GM08714 (cell line): ENCODE data around the gene PCNT.

Source experiments
- H3K4me3 ChIP-seq: fragments of 200-500 bp; sonication (Bioruptor generic); 2 replicates; pipeline ENCODE4 v1.5.1; 2014; ENCODE audit warnings: mild to moderate bottlenecking, low read length, inconsistent platforms
- ZNF274 ChIP-seq: IDR thresholded peaks from 2 replicates; pipeline ENCODE4 v1.6.1; 2012; ENCODE audit warnings: mild to moderate bottlenecking, low read depth, low read length

The PCNT gene

DNA sequence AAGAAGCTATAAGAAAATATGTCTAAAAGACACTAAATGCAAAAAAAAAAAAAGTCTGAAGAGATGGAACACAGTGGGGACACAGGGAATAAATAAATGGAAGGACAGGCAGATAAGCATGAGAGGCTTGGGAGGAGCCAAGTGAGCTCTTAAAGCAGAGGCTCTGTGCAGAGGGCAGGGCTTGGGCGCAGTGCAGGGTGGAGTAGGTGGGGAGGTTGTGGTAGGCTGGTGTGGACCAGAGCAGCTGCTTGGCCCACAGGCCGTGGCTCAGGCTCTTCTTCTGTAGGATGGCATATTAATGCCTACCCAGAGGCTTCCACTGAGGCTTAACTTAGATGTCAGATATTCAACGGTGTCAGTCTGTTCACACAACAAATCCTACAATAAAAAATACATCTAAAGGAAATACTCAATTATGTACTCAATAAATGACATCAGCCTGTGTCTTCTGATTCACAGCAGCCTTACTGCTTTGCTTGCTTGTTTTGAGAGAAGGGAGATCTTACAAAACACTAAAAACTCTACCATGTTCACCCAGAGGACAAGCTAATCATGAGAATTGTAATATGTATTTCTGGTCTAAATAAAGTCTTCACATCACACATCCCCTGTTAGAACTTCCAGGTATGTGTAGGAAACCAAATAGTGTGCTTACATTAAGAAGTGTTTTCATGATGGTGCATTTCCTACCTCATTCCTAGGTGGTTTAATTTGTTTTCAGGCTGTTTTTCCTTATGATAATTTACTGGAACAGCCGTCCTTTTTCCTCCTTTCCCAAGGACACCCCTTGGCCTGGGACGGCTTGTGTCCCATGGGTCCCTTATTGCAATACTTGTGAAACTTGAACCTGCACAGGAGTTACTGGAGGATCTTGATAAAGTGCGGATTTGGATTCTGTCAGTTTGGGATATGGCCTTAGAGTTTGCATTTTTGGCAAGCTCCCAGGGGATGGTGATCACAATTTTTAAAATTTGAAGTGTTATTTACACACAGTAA lies 159.6 kb downstream of the PCNT start:
- TF ChIP-seq ZNF274: no peak
- no peak overlapping the region for H3K4me3 ChIP-seq

DNA sequence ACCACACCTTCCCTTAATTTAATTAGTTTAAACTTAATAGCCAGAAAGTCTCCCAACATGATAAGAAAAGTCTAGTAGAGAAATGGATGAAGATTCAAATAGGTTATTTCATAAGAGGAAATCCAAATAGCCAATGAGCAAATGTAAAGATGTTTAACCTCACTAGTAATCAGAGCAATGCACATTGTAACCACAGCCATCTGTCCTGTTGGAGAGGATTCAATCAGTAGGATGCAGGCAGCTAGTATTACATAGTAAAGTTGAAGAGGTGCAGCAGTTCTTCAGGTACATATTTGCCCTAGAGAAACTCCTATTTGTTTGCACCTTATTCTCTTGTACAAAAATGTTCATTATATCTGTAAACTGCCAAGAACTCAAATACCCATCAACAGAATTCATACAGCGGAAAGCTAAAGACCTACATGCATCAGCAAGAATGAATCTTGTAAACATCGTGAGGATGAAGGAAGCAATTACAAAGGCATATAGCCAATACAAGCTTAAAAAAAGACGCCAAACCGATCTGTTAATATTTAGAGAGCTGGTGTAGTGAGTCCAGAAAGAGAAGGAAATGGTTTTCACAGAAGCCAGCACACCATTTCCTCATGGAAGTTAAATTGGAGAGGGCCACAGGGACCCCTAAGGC lies 162.6 kb downstream of the PCNT start:
- no peak for TF ChIP-seq ZNF274
- H3K4me3 ChIP-seq: no peak overlapping the region

DNA sequence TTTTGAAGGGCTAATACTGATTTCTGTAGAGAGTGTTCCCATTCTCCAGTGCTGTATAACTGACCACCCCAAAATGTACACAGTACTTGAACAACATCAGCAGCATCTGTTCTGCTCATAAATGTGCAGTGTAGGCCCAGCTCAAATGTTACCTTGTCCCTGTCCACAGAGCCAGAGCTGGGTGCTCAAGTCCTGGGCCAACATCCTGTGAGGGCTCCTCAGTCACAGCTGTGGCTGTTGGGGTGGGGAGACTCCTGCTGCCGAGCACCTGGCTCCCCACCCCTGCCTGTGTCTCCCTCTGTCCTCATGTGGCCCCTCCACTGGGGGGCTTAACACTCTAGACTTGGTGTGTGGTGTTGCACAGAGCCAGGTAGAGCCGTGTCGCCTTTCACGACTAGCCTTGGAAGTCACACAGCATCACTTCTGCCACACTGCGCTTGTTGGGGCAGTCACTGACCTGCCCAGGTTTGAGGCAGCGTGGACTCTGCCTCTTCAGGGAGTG lies 165.3 kb downstream of the PCNT start:
- H3K4me3 ChIP-seq: no peak overlapping the region
- TF ChIP-seq ZNF274: no peak

DNA sequence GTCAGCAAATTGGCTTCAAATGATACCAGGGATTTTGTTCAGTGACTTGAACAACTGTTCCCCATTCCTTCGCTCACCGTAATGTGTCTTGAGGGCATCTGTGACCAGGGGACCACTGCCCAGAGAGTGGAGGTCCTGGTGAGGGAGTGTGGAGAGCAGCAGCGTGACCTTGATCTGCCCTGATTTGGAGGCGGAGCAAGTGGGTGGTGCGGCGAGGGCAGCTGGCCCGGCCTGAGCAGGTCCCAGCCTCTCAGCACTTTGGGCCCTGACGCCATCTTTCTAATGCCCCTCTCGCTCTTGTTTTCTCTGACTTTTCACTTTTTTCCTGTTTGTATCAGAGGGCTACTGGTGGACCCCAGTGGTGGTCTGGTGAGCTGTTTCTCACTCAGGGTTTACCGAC lies 165.8 kb downstream of the PCNT start:
- no peak for TF ChIP-seq ZNF274
- no peak overlapping the region for H3K4me3 ChIP-seq

DNA sequence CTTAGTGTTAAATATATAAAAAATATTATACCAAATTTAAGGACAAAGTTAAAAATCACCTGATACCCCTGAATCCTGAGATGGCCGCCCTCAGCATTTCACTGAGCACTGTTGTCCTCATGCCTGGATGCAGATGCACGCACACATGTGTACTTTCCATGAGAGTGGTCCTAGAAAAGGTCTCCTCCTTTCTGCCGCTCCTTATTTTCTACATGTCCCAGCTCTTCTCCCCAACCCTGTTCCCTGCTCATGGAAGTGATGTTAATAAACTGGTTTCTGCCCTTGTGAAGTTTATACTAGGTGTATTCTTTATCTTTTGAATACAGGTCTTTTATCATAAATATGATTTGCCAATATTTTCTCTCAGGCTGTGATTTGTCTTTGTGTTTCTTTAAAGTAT lies 167.6 kb downstream of the PCNT start:
- no peak overlapping the region for H3K4me3 ChIP-seq
- no peak for TF ChIP-seq ZNF274

DNA sequence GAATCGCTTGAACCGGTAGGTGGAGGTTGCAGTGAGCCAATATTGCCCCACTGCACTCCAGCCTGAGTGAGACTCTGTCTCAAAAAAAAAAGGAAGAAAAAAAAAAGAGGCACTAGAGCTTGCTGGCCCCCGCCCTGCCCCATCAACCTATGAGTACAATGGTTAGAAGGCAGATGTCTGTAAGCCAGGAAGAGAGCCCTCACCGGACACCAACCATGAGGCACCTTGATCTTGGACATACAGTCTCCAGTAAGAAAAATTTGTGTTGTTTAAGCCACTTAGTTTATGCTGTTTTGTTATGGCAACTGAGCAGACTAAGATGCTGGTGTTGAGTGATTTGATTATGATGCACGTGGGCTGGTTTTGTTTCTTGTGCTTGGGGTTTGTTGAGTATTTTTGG lies 168.9 kb downstream of the PCNT start:
- no peak for TF ChIP-seq ZNF274
- H3K4me3 ChIP-seq: no peak overlapping the region

DNA sequence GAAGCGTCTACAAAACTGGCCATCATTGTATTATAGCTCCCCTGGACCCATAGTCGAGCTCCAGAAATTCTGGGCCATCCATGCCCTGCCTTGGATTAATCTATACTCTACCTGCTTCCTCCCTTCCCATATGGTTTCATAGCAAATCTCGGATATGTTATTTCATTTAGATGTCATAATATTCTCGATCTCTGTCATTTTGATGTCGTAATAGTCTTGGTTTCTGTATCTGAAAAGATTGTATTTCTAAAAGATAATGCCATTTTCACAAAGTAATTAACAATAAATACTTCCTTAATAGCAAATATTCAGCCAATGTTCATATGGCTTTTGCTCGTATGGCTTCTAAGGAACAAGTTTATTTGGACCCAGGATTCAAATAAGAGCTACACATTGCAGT lies 169.9 kb downstream of the PCNT start:
- TF ChIP-seq ZNF274: no peak
- no peak overlapping the region for H3K4me3 ChIP-seq
